NCI-H748 treated with DMSO at 0.1 percent for 48 hours (cell line): ENCODE data around the gene PLEKHM3.
"Not testable (repeated sequence)": the region's sequence is repeated elsewhere in the genome, so short reads cannot be mapped to it uniquely, and the experiment has no call there.

Experiments used
- DNase-seq: peaks from one replicate; lab custom pipeline; 2025; lab: John Stamatoyannopoulos, UW

PLEKHM3 gene

GRCh38 chr2:207949245-207949644 is 76.1 kb downstream of the PLEKHM3 start:
- not testable (repeated sequence) for DNase-seq

- DNase-seq = no peak
Observed at GRCh38 chr2:207944979-207945600, 80.2 kb downstream of the PLEKHM3 start.

DNA sequence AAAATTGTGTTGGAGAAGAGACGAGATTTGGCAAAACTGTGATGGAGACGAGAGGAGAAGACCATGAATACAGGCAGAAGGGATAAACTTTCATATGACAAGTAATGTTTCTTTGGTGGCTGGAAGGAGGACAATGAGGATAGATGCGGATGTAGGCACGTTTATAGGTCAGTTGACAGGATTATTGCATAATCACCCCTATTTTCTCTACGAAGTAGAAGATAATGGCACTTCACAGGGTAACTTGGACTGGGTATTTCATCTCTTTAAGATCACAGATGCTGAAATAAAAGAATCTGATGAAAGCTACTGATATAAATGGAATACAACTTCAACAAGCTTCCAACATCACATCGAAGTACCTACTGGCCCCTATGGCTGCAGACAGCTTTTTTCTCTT is 81.0 kb downstream of the PLEKHM3 start:
- DNase-seq = no peak

GRCh38 chr2:207939342-207940108 is 85.8 kb downstream of the PLEKHM3 start:
- peak; percentile 61 for DNase-seq

- no peak for DNase-seq
Observed at GRCh38 chr2:207938886-207939285, 86.4 kb downstream of the PLEKHM3 start.

DNA sequence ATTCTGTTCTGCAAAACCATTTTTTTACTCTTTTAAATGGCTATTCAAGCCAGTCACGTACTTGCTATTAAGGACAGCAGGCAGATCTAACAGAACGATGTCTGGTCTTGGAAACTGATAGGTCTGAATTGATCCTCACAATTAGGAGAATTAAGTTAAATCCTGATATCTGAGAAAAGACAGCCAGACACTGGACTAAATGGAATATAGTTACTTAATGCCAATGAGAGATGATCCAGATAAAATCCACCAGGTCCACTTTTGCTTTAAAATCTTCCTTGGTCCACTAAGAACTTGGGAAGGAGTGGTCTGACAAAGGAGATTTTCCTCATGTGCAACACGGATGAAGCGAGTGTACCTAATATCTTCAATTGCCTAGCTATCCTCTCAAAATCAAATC is 86.9 kb downstream of the PLEKHM3 start:
- no peak for DNase-seq

DNA sequence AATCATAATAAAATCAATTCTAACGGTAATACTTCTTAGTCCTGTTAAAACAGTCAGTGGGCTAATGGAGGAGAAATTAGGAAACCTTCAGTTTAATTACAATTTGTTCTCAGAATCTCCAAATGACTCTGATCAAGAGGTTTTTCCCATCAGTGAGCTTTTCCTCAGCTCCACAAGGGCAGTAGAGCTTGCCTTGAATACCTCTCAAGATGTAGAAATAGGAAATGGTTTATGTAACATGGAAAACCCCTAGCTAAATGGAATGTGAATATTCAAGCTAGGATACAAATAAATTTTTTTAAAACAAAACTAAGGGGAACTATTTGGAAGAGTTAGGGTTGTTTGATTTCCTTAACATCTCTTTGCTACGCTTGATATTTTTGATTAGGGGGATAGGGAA is 87.5 kb downstream of the PLEKHM3 start:
- DNase-seq = no peak

DNA sequence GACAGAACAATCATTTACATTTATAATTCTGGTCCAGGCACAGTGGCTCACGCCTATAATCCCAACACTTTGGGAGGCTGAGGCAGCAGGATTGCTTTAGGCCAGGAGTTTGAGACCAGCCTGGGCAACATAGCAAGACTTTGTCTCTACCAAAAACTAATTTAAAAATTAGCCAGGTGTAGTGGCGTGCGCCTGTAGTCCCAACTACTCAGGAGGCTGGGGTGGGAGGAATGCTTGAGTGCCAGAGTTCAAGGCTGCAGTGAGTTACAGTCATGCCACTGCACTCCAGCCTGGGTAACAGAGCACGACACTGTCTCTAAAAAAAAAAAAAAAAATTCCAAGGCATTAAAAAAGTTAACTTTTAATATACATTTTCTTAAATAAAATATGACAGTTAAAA is 88.1 kb downstream of the PLEKHM3 start:
- DNase-seq = no peak

DNA sequence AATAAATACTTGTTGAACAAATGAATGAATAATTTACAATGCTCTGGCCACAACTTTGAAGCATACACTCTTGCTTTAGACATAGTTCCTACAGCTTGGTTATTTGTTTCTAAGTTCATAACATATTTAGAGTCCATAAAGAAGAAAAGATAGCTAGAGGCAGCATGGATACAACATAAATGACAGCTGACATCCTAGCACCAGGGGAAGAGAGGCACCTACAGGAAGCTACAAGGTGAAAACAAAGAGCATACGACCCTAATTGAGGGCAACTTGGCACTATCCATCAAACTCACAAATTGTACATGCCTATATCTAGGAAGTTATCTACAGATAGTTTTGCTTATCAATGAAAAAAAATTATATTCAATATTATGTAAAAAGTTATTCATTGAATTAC is 88.9 kb downstream of the PLEKHM3 start:
- no peak for DNase-seq

DNA sequence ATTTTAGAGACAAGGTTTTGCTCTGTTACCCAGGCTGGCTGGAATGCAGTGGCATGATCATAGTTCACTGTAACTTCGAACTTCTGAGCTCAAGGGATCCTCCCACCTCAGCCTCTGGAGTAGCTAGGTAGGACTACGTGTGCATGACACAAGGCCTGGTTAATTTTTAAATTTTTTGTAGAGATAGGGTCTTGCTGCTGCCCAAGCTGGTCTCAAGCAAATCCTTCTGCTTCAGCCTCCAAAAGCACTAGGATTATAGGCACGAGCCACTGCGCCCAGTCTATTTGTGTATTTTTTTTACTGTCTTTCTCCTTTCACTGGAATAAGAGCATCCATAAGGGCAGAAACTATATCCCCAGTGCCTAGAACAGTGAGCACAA is 89.3 kb downstream of the PLEKHM3 start:
- DNase-seq = no peak

- no peak for DNase-seq
Observed at GRCh38 chr2:207935121-207935990, 90.0 kb downstream of the PLEKHM3 start.

DNA sequence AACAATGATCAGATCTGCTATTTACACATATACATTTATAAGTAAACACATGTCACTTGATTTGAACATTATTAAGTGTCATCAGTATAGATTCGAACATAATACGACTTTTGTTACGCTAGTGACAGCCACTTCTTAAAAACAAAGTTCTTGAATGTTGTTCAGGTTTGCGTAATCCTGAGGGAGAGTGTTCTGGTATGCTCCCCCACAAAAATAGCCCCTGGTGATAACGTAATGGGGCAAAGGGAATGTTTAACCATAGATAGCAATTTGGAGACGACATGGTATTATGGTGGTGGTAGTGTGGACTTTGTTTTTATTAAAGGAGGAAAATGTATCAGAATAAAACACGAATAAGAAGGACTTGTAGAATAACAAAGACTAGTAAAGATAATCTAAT is 90.6 kb downstream of the PLEKHM3 start:
- DNase-seq = no peak

GRCh38 chr2:207933396-207934065 is 91.8 kb downstream of the PLEKHM3 start:
- no peak for DNase-seq

DNA sequence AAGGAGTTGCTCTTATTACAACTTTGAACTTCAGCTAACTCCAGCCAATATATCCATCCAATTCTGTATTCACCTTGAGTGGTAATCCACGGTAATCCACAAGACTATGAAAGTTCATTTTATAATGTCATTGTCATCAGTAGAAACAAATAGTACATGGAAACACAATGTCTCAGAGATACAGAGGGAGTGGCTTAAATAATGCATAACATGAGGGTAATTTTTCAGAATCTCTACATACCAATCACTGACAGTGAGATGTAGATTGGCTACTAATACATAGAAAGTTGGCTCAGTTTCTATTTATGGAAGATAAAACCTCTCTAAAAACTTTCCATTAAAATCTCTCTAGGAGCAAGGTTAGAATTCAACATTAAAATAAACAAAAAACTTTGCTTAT is 93.2 kb downstream of the PLEKHM3 start:
- no peak for DNase-seq

- DNase-seq = peak; percentile 85
Observed at GRCh38 chr2:207930747-207931146, 94.6 kb downstream of the PLEKHM3 start.

- DNase-seq = no peak
Observed at GRCh38 chr2:207929923-207930322, 95.4 kb downstream of the PLEKHM3 start.

DNA sequence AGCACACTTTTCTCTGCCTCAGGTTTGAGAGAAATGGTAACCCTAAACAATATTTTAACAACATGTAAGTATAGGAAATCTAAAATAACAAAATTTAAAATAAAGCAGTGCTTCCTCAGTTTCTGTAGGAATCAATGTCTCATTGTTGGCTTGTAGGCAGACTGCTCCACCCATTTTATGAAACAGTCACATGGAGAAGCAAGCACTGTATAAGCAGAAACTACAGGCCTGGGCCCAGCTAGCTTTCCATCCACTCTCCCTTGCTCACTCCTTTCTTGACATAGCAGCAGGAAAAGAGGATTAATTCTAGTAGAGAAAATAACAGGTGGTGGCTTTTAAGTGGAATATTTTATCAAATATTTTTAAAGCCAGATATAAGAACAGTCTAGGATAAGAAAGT is 97.2 kb downstream of the PLEKHM3 start:
- no peak for DNase-seq

GRCh38 chr2:207926989-207927300 is 98.4 kb downstream of the PLEKHM3 start:
- DNase-seq = no peak

DNA sequence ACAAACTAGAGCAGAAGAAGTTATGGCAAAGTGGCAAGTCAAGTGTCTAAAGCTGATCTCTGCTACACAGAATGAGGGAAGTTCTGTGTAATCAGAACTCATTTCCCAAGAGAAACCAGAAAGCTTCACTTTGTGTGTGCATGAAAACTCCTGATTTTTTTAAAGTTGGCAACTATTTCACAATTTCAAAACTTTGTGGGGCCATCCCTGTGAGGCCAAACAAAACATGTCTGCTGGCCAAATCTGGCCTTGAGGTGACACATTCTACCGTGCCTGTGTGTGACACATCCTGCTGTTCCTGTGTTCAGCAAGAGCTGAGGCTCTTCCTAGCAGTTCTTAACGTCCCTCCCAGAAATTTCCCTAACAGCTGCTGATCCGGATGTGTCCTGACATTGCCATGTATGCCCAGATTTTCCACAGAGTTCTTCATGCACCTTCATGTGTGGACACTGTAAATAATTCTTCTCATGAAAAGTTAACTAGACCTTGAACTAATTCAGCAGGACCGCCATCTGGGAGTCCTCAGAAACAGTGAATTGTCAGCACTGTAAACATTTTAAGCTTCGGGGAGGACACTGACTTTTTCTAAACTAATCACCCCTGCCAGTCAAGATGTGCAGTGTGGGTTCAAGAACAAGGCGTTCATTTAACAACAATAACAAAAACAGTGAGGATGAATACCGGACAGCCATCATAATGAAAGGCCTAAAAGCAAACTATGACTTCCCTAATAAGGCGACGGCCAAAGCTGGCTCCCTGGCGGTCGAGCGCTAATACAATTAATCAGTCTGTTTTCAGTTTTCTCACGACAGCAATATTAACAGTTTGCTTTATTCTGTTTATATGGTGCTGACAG is 99.0 kb downstream of the PLEKHM3 start:
- DNase-seq = peak; percentile 35

GRCh38 chr2:207925601-207926000 is 99.7 kb downstream of the PLEKHM3 start:
- no peak for DNase-seq

DNA sequence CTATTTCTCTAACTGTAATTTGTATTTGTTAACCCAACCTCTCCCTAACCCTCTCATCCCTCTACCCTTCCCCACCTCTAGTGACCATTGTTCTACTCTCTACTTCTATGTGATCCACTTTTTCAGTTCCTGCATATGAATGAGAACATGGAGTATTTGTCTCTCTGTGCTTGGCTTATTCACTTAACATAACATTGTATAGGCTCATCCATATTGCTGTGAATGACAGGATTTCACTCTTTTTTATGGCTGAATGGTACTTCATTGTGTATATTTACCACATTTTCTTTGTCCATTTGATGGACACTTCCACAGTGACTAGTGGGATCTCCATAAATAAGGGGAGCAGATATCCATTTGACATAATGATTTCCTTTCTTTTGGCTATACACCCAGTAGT is 103.7 kb downstream of the PLEKHM3 start:
- DNase-seq = no peak

GRCh38 chr2:207920721-207921120 is 104.6 kb downstream of the PLEKHM3 start:
- no peak for DNase-seq
